Choroid plexus epithelial cell (primary cell): ENCODE results near the gene FAM13B.
"Not testable (repeated sequence)": the region's sequence is repeated elsewhere in the genome, so short reads cannot be mapped to it uniquely, and the experiment has no call there.

Experiments
- DNase-seq: peaks from one replicate; pipeline ENCODE4 v3.0.0-alpha.2; 2010; ENCODE audit warnings: low read depth
- H3K4me3 ChIP-seq: 2 replicates; pipeline ENCODE4 v1.5.1; 2011; ENCODE audit warnings: low read depth, mild to moderate bottlenecking, control low read depth, low read length, moderate library complexity
- CTCF ChIP-seq: conservative IDR thresholded peaks from 2 replicates; pipeline ENCODE4 v1.5.1; 2011; ENCODE audit warnings: low read depth, mild to moderate bottlenecking, control low read depth, inconsistent platforms, low read length, moderate library complexity

FAM13B gene

GRCh38 chr5:137960141-137960540 is 72.7 kb downstream of the FAM13B start:
- H3K4me3 ChIP-seq, result no peak overlapping the region
- no peak for TF ChIP-seq CTCF
- DNase-seq, result no peak

- no peak overlapping the region for H3K4me3 ChIP-seq
- DNase-seq, result no peak
- TF ChIP-seq CTCF, result no peak
These were observed 73.4 kb downstream of the FAM13B start for GRCh38 chr5:137959488-137959887.

GRCh38 chr5:137957948-137958347 is 74.9 kb downstream of the FAM13B start:
- no peak for DNase-seq
- TF ChIP-seq CTCF, result no peak
- H3K4me3 ChIP-seq, result no peak overlapping the region

DNA sequence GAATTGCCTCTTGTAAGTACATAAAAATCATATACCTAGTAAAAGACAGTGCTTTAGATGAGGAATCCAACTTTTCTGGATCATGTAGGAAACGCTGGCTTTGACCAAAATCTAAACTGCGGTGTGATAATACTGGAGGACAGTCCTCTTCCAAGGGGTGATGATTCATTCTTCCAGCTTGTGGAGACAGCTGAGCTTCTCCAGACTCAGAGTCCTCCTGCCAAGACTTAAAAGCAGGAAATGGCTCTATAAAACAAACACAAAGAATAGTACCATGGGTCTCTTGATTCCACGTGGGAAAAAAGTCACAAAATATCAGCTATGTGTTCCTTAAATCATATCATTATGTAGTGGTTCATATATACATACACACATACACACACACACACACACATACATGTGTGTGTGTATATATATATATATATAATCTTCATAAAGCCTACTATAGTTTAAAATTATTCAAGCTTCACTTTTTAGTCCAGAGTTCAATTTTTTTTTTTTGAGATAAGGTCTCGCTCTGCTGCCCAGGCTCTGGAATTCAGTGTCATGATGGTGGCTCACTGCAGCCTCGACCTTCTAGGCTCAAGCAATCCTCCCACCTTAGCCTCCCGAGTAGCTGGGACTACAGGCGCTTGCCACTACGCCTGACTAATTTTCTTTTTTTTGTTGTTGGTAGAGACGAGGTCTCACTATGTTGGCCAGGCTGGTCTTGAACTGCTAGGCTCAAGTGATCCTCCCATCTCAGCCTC is 78.6 kb downstream of the FAM13B start:
- no peak for TF ChIP-seq CTCF
- peak overlapping the region; percentile 37 for H3K4me3 ChIP-seq
- peak; percentile 92 for DNase-seq

DNA sequence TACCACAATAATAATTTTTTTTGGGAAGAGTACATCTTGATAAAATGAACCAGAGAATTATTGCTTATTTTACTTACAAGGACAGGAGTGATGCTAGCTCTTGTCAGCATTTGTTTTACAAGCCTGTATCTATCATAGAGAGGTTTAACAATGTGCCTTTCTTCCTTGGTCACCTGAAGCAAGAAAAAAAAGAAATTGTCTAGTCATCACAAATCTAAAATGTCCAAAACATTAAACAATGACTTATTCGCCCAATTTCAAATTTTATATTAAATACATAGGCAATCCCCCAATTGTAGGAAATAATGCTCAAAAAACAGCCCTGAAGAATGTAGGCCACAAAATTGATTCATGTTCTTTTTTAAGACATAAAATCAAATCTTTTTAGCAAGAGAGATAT is 87.1 kb downstream of the FAM13B start:
- no peak for TF ChIP-seq CTCF
- no peak overlapping the region for H3K4me3 ChIP-seq
- no peak for DNase-seq

DNA sequence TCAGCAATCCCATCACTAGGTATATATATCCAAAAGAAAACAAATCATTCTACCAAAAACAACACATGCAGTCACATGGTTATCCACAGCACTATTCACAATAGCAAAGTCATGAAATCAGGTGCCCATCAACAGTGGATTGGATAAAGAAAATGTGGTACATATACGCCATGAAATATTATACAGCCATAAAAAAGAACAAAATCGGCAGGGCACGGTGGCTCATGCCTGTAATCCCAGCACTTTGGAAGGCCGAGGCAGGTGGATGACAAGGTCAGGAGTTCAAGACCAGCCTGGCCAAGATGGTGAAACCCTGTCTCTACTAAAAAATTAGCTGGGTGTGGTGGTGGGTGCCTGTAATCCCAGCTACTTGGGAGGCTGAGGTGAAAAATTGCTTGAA is 88.6 kb downstream of the FAM13B start:
- DNase-seq, result not testable (repeated sequence)

GRCh38 chr5:137939331-137939730 is 93.5 kb downstream of the FAM13B start:
- TF ChIP-seq CTCF, result no peak
- no peak for DNase-seq
- no peak overlapping the region for H3K4me3 ChIP-seq

More for the DNA sequence above, 88.6 kb downstream of the FAM13B start:
- H3K4me3 ChIP-seq, result not testable (repeated sequence)
